ENCODE data around the gene NOXRED1.
"Not testable (repeated sequence)": the region's sequence is repeated elsewhere in the genome, so short reads cannot be mapped to it uniquely, and the experiment has no call there.

The NOXRED1 gene

GRCh38 chr14:77423423-77423822 is at the start of gene NOXRED1:
Gene NOXRED1 (minus strand): TSS chr14:77423523. CDS start chr14:77422889, 634 bp downstream.
- DNase-seq (ENCODE audit: low read depth in 2 of 3, low spot score in 1 of 3) = no peak

- DNase-seq (ENCODE audit: low read depth in 2 of 3, low spot score in 1 of 3) = no peak
These were observed 47.0 kb upstream of the NOXRED1 start for GRCh38 chr14:77470224-77470870.

GRCh38 chr14:77469539-77469938 is 46.2 kb upstream of the NOXRED1 start:
- no peak for DNase-seq (ENCODE audit: low read depth in 2 of 3, low spot score in 1 of 3)

- no peak for DNase-seq (ENCODE audit: low read depth in 2 of 3, low spot score in 1 of 3)
These were observed 45.8 kb upstream of the NOXRED1 start for GRCh38 chr14:77469067-77469505.

GRCh38 chr14:77467801-77468200 is 44.5 kb upstream of the NOXRED1 start:
- DNase-seq (ENCODE audit: low read depth in 2 of 3, low spot score in 1 of 3) = no peak

- peak; percentile 60 to 76 (median 65) for DNase-seq (ENCODE audit: low read depth in 2 of 3, low spot score in 1 of 3)
These were observed 35.9 kb upstream of the NOXRED1 start for GRCh38 chr14:77459072-77459723.

- DNase-seq (ENCODE audit: low read depth in 2 of 3, low spot score in 1 of 3) = peak in 1 of 3 donors; percentile 9
These were observed 35.1 kb upstream of the NOXRED1 start for GRCh38 chr14:77458249-77458950.

GRCh38 chr14:77457522-77458248 is 34.4 kb upstream of the NOXRED1 start, which contains the start of the genes AHSA1 and VIPAS39:
Gene AHSA1 (plus strand): TSS chr14:77458093. CDS start chr14:77458190, 97 bp downstream.
Gene VIPAS39 (minus strand): TSS chr14:77457601. CDS start chr14:77454102, 3,499 bp downstream.
- DNase-seq (ENCODE audit: low read depth in 2 of 3, low spot score in 1 of 3) = peak; percentile 84 to 91 (median 90)

- no peak for DNase-seq (ENCODE audit: low read depth in 2 of 3, low spot score in 1 of 3)
These were observed 33.8 kb upstream of the NOXRED1 start for GRCh38 chr14:77457115-77457521.

GRCh38 chr14:77455966-77456640 is 32.8 kb upstream of the NOXRED1 start:
- DNase-seq (ENCODE audit: low read depth in 2 of 3, low spot score in 1 of 3) = no peak

- DNase-seq (ENCODE audit: low read depth in 2 of 3, low spot score in 1 of 3) = no peak
These were observed 18.9 kb upstream of the NOXRED1 start for GRCh38 chr14:77442196-77442595.

GRCh38 chr14:77439861-77440260 is 16.5 kb upstream of the NOXRED1 start:
- no peak for DNase-seq (ENCODE audit: low read depth in 2 of 3, low spot score in 1 of 3)

GRCh38 chr14:77438596-77438995 is 15.3 kb upstream of the NOXRED1 start:
- DNase-seq (ENCODE audit: low read depth in 2 of 3, low spot score in 1 of 3) = no peak

GRCh38 chr14:77436042-77436441 is 12.7 kb upstream of the NOXRED1 start:
- no peak for DNase-seq (ENCODE audit: low read depth in 2 of 3, low spot score in 1 of 3)

- DNase-seq (ENCODE audit: low read depth in 2 of 3, low spot score in 1 of 3) = no peak
These were observed 3.1 kb upstream of the NOXRED1 start for GRCh38 chr14:77426396-77426795.

- DNase-seq (ENCODE audit: low read depth in 2 of 3, low spot score in 1 of 3) = no peak
These were observed 1.5 kb upstream of the NOXRED1 start for GRCh38 chr14:77424862-77425261.

GRCh38 chr14:77421201-77421600 is 2.1 kb downstream of the NOXRED1 start:
- no peak for DNase-seq (ENCODE audit: low read depth in 2 of 3, low spot score in 1 of 3)

GRCh38 chr14:77416836-77417235 is 6.5 kb downstream of the NOXRED1 start:
- DNase-seq (ENCODE audit: low read depth in 2 of 3, low spot score in 1 of 3) = no peak

- DNase-seq (ENCODE audit: low read depth in 2 of 3, low spot score in 1 of 3) = not testable (repeated sequence)
These were observed 7.2 kb downstream of the NOXRED1 start for GRCh38 chr14:77416098-77416497.

- DNase-seq (ENCODE audit: low read depth in 2 of 3, low spot score in 1 of 3) = not testable (repeated sequence)
These were observed 7.8 kb downstream of the NOXRED1 start for GRCh38 chr14:77415403-77416030.

Data from stimulated activated CD4-positive, alpha-beta T cell treated with anti-CD3 and anti-CD28 coated beads, Interleukin-12 subunit alpha, Interleukin-12 subunit beta, amount 100 ng/mL, for 48 hours (primary cell).